ENCODE measurements around the gene ASTN1. TPM values are rescaled to one million over a fixed set of nuclear protein-coding genes. Genes with fewer than 3 reads are reported as not detected.
A peak's percentile ranks its signal among the peaks of the same experiment; 100 is the strongest.

ASTN1 gene
- total and polyA plus RNA-seq, 4 donors: 33.4 to 127 (median 82.8) TPM

GRCh38 chr1:177010211-177010825 is 154.2 kb downstream of the ASTN1 start:
- Histone ChIP-seq H3K4me3 (ENCODE audit: low read depth, low read length) (no peak overlapping the region), H3K27ac (ENCODE audit: low read depth, low read length) (no peak overlapping the region), H3K36me3 (ENCODE audit: control insufficient read depth, insufficient read depth, low read length) (peaks cover 9% of the 10 kb centered on the region), H3K9me3 (ENCODE audit: control insufficient read depth, insufficient read depth, low read length) (no peaks in the 10 kb centered on the region), H3K27me3 (ENCODE audit: control insufficient read depth, insufficient read depth, low read length) (no peaks in the 10 kb centered on the region), H3K4me1 (ENCODE audit: control insufficient read depth, insufficient read depth, low read length) (no peaks in the 10 kb centered on the region)
- WGBS (ENCODE audit: insufficient coverage): no CpG with 5 or more reads among the region's 1 CpG
- DNase-seq (ENCODE audit: low read depth in 4 of 6, low spot score in 6 of 6): no peak

GRCh38 chr1:177008653-177009052 is 155.9 kb downstream of the ASTN1 start:
- H3K4me3 ChIP-seq (ENCODE audit: low read depth, low read length): no peak overlapping the region
- H3K4me1 ChIP-seq (ENCODE audit: control insufficient read depth, insufficient read depth, low read length): no peaks in the 10 kb centered on the region
- H3K27ac ChIP-seq (ENCODE audit: low read depth, low read length): no peak overlapping the region
- whole genome bisulfite sequencing (ENCODE audit: insufficient coverage): 95% methylated on average over 3 of the region's 3 CpGs
- H3K9me3 ChIP-seq (ENCODE audit: control insufficient read depth, insufficient read depth, low read length): no peaks in the 10 kb centered on the region
- H3K36me3 ChIP-seq (ENCODE audit: control insufficient read depth, insufficient read depth, low read length): peaks cover 6% of the 10 kb centered on the region
- no peaks in the 10 kb centered on the region for H3K27me3 ChIP-seq (ENCODE audit: control insufficient read depth, insufficient read depth, low read length)
- no peak for DNase-seq (ENCODE audit: low read depth in 4 of 6, low spot score in 6 of 6)

- Histone ChIP-seq H3K9me3 (ENCODE audit: control insufficient read depth, insufficient read depth, low read length) (no peaks in the 10 kb centered on the region), H3K27me3 (ENCODE audit: control insufficient read depth, insufficient read depth, low read length) (no peaks in the 10 kb centered on the region), H3K4me1 (ENCODE audit: control insufficient read depth, insufficient read depth, low read length) (no peaks in the 10 kb centered on the region), H3K27ac (ENCODE audit: low read depth, low read length) (no peak overlapping the region), H3K4me3 (ENCODE audit: low read depth, low read length) (no peak overlapping the region), H3K36me3 (ENCODE audit: control insufficient read depth, insufficient read depth, low read length) (peaks cover 6% of the 10 kb centered on the region)
- no peak for DNase-seq (ENCODE audit: low read depth in 4 of 6, low spot score in 6 of 6)
- WGBS (ENCODE audit: insufficient coverage): 61% methylated on average over 5 of the region's 8 CpGs
Measured at GRCh38 chr1:177007437-177008161, 156.9 kb downstream of the ASTN1 start.

- Histone ChIP-seq H3K9me3 (ENCODE audit: control insufficient read depth, insufficient read depth, low read length) (no peaks in the 10 kb centered on the region), H3K27ac (ENCODE audit: low read depth, low read length) (no peak overlapping the region), H3K4me3 (ENCODE audit: low read depth, low read length) (no peak overlapping the region), H3K4me1 (ENCODE audit: control insufficient read depth, insufficient read depth, low read length) (no peaks in the 10 kb centered on the region), H3K27me3 (ENCODE audit: control insufficient read depth, insufficient read depth, low read length) (no peaks in the 10 kb centered on the region), H3K36me3 (ENCODE audit: control insufficient read depth, insufficient read depth, low read length) (no peaks in the 10 kb centered on the region)
- DNase-seq (ENCODE audit: low read depth in 4 of 6, low spot score in 6 of 6): peak in 1 of 6 donors; percentile 65
- 61% methylated on average over 3 of the region's 5 CpGs for WGBS (ENCODE audit: insufficient coverage)
Measured at GRCh38 chr1:177002891-177003290, 161.6 kb downstream of the ASTN1 start.

GRCh38 chr1:177001556-177001955 is 163.0 kb downstream of the ASTN1 start:
- Histone ChIP-seq H3K27me3 (ENCODE audit: control insufficient read depth, insufficient read depth, low read length) (no peaks in the 10 kb centered on the region), H3K4me1 (ENCODE audit: control insufficient read depth, insufficient read depth, low read length) (no peaks in the 10 kb centered on the region), H3K4me3 (ENCODE audit: low read depth, low read length) (no peak overlapping the region), H3K9me3 (ENCODE audit: control insufficient read depth, insufficient read depth, low read length) (no peaks in the 10 kb centered on the region), H3K27ac (ENCODE audit: low read depth, low read length) (no peak overlapping the region), H3K36me3 (ENCODE audit: control insufficient read depth, insufficient read depth, low read length) (no peaks in the 10 kb centered on the region)
- WGBS (ENCODE audit: insufficient coverage): no CpG with 5 or more reads among the region's 2 CpGs
- DNase-seq (ENCODE audit: low read depth in 4 of 6, low spot score in 6 of 6): no peak

- Histone ChIP-seq H3K4me1 (ENCODE audit: control insufficient read depth, insufficient read depth, low read length) (no peaks in the 10 kb centered on the region), H3K36me3 (ENCODE audit: control insufficient read depth, insufficient read depth, low read length) (no peaks in the 10 kb centered on the region), H3K27me3 (ENCODE audit: control insufficient read depth, insufficient read depth, low read length) (no peaks in the 10 kb centered on the region), H3K9me3 (ENCODE audit: control insufficient read depth, insufficient read depth, low read length) (no peaks in the 10 kb centered on the region), H3K4me3 (ENCODE audit: low read depth, low read length) (no peak overlapping the region), H3K27ac (ENCODE audit: low read depth, low read length) (no peak overlapping the region)
- peak in 1 of 6 donors; percentile 47 for DNase-seq (ENCODE audit: low read depth in 4 of 6, low spot score in 6 of 6)
- WGBS (ENCODE audit: insufficient coverage): no CpG with 5 or more reads among the region's 5 CpGs
Measured at GRCh38 chr1:176998183-176998795, 166.2 kb downstream of the ASTN1 start.

GRCh38 chr1:176996456-176997090 is 167.9 kb downstream of the ASTN1 start:
- Histone ChIP-seq H3K4me1 (ENCODE audit: control insufficient read depth, insufficient read depth, low read length) (no peaks in the 10 kb centered on the region), H3K4me3 (ENCODE audit: low read depth, low read length) (no peak overlapping the region), H3K9me3 (ENCODE audit: control insufficient read depth, insufficient read depth, low read length) (no peaks in the 10 kb centered on the region), H3K36me3 (ENCODE audit: control insufficient read depth, insufficient read depth, low read length) (no peaks in the 10 kb centered on the region), H3K27me3 (ENCODE audit: control insufficient read depth, insufficient read depth, low read length) (no peaks in the 10 kb centered on the region), H3K27ac (ENCODE audit: low read depth, low read length) (peak overlapping the region; percentile 69)
- no CpG with 5 or more reads among the region's 4 CpGs for WGBS (ENCODE audit: insufficient coverage)
- peak; percentile 49 to 89 (median 68) for DNase-seq (ENCODE audit: low read depth in 4 of 6, low spot score in 6 of 6)

- Histone ChIP-seq H3K9me3 (ENCODE audit: control insufficient read depth, insufficient read depth, low read length) (no peaks in the 10 kb centered on the region), H3K4me3 (ENCODE audit: low read depth, low read length) (no peak overlapping the region), H3K27ac (ENCODE audit: low read depth, low read length) (no peak overlapping the region), H3K27me3 (ENCODE audit: control insufficient read depth, insufficient read depth, low read length) (no peaks in the 10 kb centered on the region), H3K4me1 (ENCODE audit: control insufficient read depth, insufficient read depth, low read length) (no peaks in the 10 kb centered on the region), H3K36me3 (ENCODE audit: control insufficient read depth, insufficient read depth, low read length) (no peaks in the 10 kb centered on the region)
- 100% methylated on average over 2 of the region's 3 CpGs for WGBS (ENCODE audit: insufficient coverage)
- no peak for DNase-seq (ENCODE audit: low read depth in 4 of 6, low spot score in 6 of 6)
Measured at GRCh38 chr1:176994931-176995596, 169.4 kb downstream of the ASTN1 start.

GRCh38 chr1:176993587-176993986 is 170.9 kb downstream of the ASTN1 start:
- no peaks in the 10 kb centered on the region for H3K36me3 ChIP-seq (ENCODE audit: control insufficient read depth, insufficient read depth, low read length)
- H3K4me3 ChIP-seq (ENCODE audit: low read depth, low read length): no peak overlapping the region
- H3K9me3 ChIP-seq (ENCODE audit: control insufficient read depth, insufficient read depth, low read length): no peaks in the 10 kb centered on the region
- no peaks in the 10 kb centered on the region for H3K27me3 ChIP-seq (ENCODE audit: control insufficient read depth, insufficient read depth, low read length)
- DNase-seq (ENCODE audit: low read depth in 4 of 6, low spot score in 6 of 6): no peak
- peaks cover 4% of the 10 kb centered on the region for H3K4me1 ChIP-seq (ENCODE audit: control insufficient read depth, insufficient read depth, low read length)
- H3K27ac ChIP-seq (ENCODE audit: low read depth, low read length): no peak overlapping the region
- no CpG with 5 or more reads among the region's 3 CpGs for WGBS (ENCODE audit: insufficient coverage)

All from spinal cord (tissue), 10 donors.